DOHH2 (cell line): Measurements from ENCODE around the gene TTC12.

ENCODE experiments used
- EZH2phosphoT487 ChIP-seq: fragments of 200-600 bp; sonication (generic); IDR thresholded peaks from 2 replicates; pipeline ENCODE4 v1.6.1; 2017; ENCODE audit warnings: borderline replicate concordance, mild to moderate bottlenecking, antibody characterized with exemption, low read length, moderate library complexity, mixed read lengths
- TF ChIP-seq, protein P1 (sequence below): fragments of 200-600 bp; sonication (generic); IDR thresholded peaks from one replicate; pipeline ENCODE4 v1.5.1; 2014; ENCODE audit warnings: antibody characterized with exemption, mild to moderate bottlenecking, low read depth, low read length; ENCODE audit not compliant: poor library complexity, severe bottlenecking

DNA sequence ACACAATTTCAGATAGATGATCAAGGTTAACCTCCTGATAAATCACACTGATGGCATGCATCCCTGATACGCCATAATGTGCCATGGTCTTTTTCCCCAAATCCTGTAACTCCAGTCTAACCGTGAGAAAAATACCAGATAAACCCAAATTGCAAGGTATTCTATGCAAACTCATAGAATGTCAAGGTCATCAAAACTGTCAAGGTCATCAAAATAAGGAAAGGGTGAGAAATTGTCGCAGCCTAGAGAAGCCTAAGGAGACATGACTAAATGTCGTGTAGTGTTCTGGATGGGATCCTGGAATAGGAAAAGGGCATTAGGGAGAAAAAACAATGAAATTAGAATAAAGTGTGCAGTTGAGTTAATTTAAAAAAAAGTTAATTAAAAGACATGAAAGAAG is 4.7 kb downstream of the TTC12 start:
- TF ChIP-seq, protein P1, sequence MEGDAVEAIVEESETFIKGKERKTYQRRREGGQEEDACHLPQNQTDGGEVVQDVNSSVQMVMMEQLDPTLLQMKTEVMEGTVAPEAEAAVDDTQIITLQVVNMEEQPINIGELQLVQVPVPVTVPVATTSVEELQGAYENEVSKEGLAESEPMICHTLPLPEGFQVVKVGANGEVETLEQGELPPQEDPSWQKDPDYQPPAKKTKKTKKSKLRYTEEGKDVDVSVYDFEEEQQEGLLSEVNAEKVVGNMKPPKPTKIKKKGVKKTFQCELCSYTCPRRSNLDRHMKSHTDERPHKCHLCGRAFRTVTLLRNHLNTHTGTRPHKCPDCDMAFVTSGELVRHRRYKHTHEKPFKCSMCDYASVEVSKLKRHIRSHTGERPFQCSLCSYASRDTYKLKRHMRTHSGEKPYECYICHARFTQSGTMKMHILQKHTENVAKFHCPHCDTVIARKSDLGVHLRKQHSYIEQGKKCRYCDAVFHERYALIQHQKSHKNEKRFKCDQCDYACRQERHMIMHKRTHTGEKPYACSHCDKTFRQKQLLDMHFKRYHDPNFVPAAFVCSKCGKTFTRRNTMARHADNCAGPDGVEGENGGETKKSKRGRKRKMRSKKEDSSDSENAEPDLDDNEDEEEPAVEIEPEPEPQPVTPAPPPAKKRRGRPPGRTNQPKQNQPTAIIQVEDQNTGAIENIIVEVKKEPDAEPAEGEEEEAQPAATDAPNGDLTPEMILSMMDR: no peak
- no peak for TF ChIP-seq EZH2phosphoT487
